Psoas muscle (tissue), 8 donors: ENCODE measurements around the gene GORASP1. TPM values are rescaled to one million over a fixed set of nuclear protein-coding genes. Genes with fewer than 3 reads are reported as not detected.

Experiments
- ATAC-seq, 4 donors: fragments of 200-7000 bp; cut with Tn5 transposase; one replicate each; pipeline ENCODE4 v1.9.1; 2020; ENCODE audit warnings: moderate library complexity in 3 of 4, mild to moderate bottlenecking in 2 of 4
- DNase-seq, 2 donors: peaks; one replicate each; pipeline ENCODE4 v3.0.0-alpha.2; 2020
- H3K27ac ChIP-seq: fragments of 200-600 bp; one replicate; pipeline ENCODE4 v1.8.0; 2022
- H3K27me3 ChIP-seq, 3 donors: fragments of 200-600 bp in 1 of 3; one replicate each; pipeline versions ENCODE4 v1.6.1 to v1.8.0; 2013 to 2022; ENCODE audit warnings: low read length in 2 of 3, mild to moderate bottlenecking in 2 of 3, moderate library complexity in 1 of 3; ENCODE audit not compliant: insufficient read depth in 3 of 3
- H3K36me3 ChIP-seq, 2 donors: fragments of 200-600 bp in 1 of 2; one replicate each; pipeline versions ENCODE4 v1.6.1 to v1.8.0; 2013 to 2022; ENCODE audit warnings: low read depth in 1 of 2, mild to moderate bottlenecking in 1 of 2, moderate library complexity in 1 of 2; ENCODE audit not compliant: insufficient read depth in 1 of 2
- H3K4me1 ChIP-seq: fragments of 200-600 bp; one replicate; pipeline ENCODE4 v1.8.0; 2022
- H3K4me3 ChIP-seq: fragments of 200-600 bp; one replicate; pipeline ENCODE4 v1.8.0; 2022; ENCODE audit warnings: mild to moderate bottlenecking
- H3K9me3 ChIP-seq: fragments of 200-600 bp; one replicate; pipeline ENCODE4 v1.8.0; 2022
- CTCF ChIP-seq: fragments of 200-600 bp; IDR thresholded peaks from one replicate; pipeline ENCODE4 v1.8.0; 2022; ENCODE audit warnings: antibody characterized with exemption
- WGBS, 3 donors: extraction: QIAGEN DNeasy Blood & Tissue Kit; methylation state at CpG; one replicate each; pipeline versions ENCODE4 v1.1.6 to v1.1.7; 2013; 5-methylcytosine and 5-hydroxymethylcytosine counted together
- intact Hi-C, 2 donors: fragments of 100-400 bp; cut with DNase I; formaldehyde crosslinking; loops; one replicate each; pipeline versions ENCODE4 v1.11.0 to v1.14.2; 2022
- polyA plus RNA-seq, 3 donors: library from polyadenylated mRNA; stranded (reverse); fragments of 200-250 nt; gene quantifications; one replicate each; pipeline ENCODE4 v1.2.3, GENCODE V29; 2013
- total RNA-seq, 4 donors: library from RNA; stranded (reverse); fragmentation: NEBNext Ultra II Directional in 2 of 4; extraction: Animal tissue kit (Norgen Biotek cat#: 25700) in 2 of 4; gene quantifications; one replicate each; pipeline versions ENCODE4 v1.2.1 to v1.2.4, GENCODE V29; 2021 to 2023
- donor health status: healthy with polysubstance abuse.
- donor health status: DM: no; HTN: no; CAD: no; lungs with moderate emphysema.
- donor health status: Bipolar disorder and iron deficiency.
- donor health status: healthy.
- donor health status: DM: yes; HTN: yes; CAD: no.
- donor health status: DM: no; HTN: no; CAD: no.
- donor health status: DM: no; HTN: no; CAD: no.
- donor health status: DM: yes; HTN: yes; CAD: no.

Gene GORASP1
- total and polyA plus RNA-seq, 7 donors: 27.3 to 46.7 (median 37.3) TPM

- TF ChIP-seq CTCF: no peak
- 32 to 44% (median 34%) methylated on average over 9 of the region's 9 CpGs for WGBS, 3 donors
- Histone ChIP-seq H3K4me3 (peak overlapping the region; percentile 93), H3K27ac (peak overlapping the region; percentile 99), H3K9me3 (no peaks in the 10 kb centered on the region), H3K4me1 (peaks cover 64% of the 10 kb centered on the region), H3K36me3 (peaks cover 0 to 29% of the 10 kb centered on the region in 2 donors), H3K27me3 (no peaks in the 10 kb centered on the region)
- ATAC-seq (no peak), DNase-seq (no peak)
- intact Hi-C loops: loop anchor here in 1 of 2 donors (5.0 kb wide), 1 partner anchor 41 kb away; the partner anchor contains the start of genes GORASP1 and TTC21A
Observed at GRCh38 chr3:39148435-39149058, 41.1 kb upstream of the GORASP1 start.

DNA sequence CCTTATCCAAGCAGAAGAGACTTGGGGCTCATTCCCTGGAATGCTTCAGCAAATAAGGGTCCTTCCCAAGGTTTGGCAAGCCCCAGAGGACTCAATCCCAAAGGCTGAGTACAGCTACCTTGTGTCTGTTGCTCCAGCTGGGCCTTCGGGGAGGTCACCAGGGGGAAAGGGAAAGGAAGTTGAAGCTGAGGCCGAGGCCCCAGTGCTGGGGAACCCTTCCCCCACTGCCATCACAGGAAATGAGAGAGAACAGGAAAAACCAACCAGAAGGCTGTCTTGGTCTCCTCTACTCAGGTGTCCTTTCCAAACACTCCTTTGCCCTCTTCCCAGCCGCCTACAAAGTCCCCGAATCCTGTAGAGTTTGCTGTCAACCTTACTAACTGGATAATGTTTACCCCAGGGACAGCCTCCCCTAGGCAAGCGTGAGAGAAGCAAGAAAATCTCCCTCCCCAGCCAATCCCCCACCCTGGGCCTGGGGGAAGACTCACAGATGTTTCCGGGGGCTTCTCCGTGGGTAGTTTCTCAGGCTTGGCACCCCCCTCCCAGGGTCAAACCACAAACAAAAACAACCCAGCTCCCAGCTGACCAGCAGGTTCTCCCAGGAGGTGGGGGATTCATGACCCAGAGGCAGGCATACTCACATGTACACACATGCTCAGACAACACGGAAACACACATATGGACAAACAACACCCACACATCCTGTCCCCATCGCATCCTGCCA, 40.4 kb upstream of the GORASP1 start:
- 41 to 52% (median 51%) methylated on average over 9 of the region's 9 CpGs for WGBS, 3 donors
- Histone ChIP-seq H3K4me1 (peaks cover 64% of the 10 kb centered on the region), H3K9me3 (no peaks in the 10 kb centered on the region), H3K36me3 (peaks cover 2 to 36% of the 10 kb centered on the region in 2 donors), H3K4me3 (peak overlapping the region; percentile 93), H3K27me3 (no peaks in the 10 kb centered on the region), H3K27ac (peak overlapping the region; percentile 99)
- DNase-seq (peak in 1 of 2 donors; percentile 66), ATAC-seq (no peak)
- TF ChIP-seq CTCF: no peak
- intact Hi-C loops: loop anchor here in 1 of 2 donors (5.0 kb wide), 1 partner anchor 41 kb away; the partner anchor contains the start of genes GORASP1 and TTC21A

GRCh38 chr3:39146611-39147591, 39.5 kb upstream of the GORASP1 start:
- ATAC-seq: peak; percentile 64 to 77 (median 74)

More at GRCh38 chr3:39146611-39147591, 39.5 kb upstream of the GORASP1 start:
- Histone ChIP-seq H3K27ac (peak overlapping the region; percentile 99), H3K4me3 (peak overlapping the region; percentile 93), H3K27me3 (no peaks in the 10 kb centered on the region), H3K36me3 (peaks cover 8 to 46% of the 10 kb centered on the region in 2 donors), H3K4me1 (peaks cover 73% of the 10 kb centered on the region), H3K9me3 (no peaks in the 10 kb centered on the region)
- intact Hi-C loops: loop anchor here in 1 of 2 donors (5.0 kb wide), 1 partner anchor 40 kb away; the partner anchor contains the start of genes GORASP1 and TTC21A
- peak; percentile 91 to 93 for DNase-seq
- WGBS, 3 donors: 15 to 22% (median 16%) methylated on average over 14 to 15 of the region's 15 CpGs
- no peak for TF ChIP-seq CTCF
